ENCODE results near the gene GPR31. TPM values are rescaled to one million over a fixed set of nuclear protein-coding genes. Genes with fewer than 3 reads are reported as not detected.
"Not testable (repeated sequence)": the region's sequence is repeated elsewhere in the genome, so short reads cannot be mapped to it uniquely, and the experiment has no call there.

GPR31 gene
- not detected in 3 replicates for total RNA-seq (2021)
- Bru-seq, nascent RNA = not detected
- long read RNA-seq, experiment 1 = 0 reads
- long read RNA-seq, experiment 2 = 0 reads
- long read RNA-seq, experiment 3 = 0 reads

GRCh38 chr6:167157863-167158262, at the start of gene GPR31:
GPR31 (minus strand) TSS chr6:167157980; CDS start chr6:167157831, 149 bp downstream.
- H3K27me3 Mint-ChIP-seq (ENCODE audit: low read depth) = no peaks in the 10 kb centered on the region; the same call in 1 of the 2 replicates
- TF ChIP-seq USF1 (CRISPR knock-in tag; IDR thresholded peaks at IDR 0.05) = no peak
- TF ChIP-seq MLX (CRISPR knock-in tag; IDR thresholded peaks at IDR 0.05) = no peak
- TF ChIP-seq AFF4 (CRISPR knock-in tag; IDR thresholded peaks at IDR 0.05; ENCODE audit: borderline replicate concordance) = no peak
- no peak for TF ChIP-seq ERG (CRISPR knock-in tag; IDR thresholded peaks at IDR 0.05)
- TF ChIP-seq ZNF423 (CRISPR knock-in tag; IDR thresholded peaks at IDR 0.05) = no peak
- no peak for TF ChIP-seq USF2 (CRISPR knock-in tag; IDR thresholded peaks at IDR 0.05)
- no peak for TF ChIP-seq TP53 (CRISPR knock-in tag; IDR thresholded peaks at IDR 0.05)
- no peak for TF ChIP-seq NR1H2 (CRISPR knock-in tag; IDR thresholded peaks at IDR 0.05)
- H3K9me3 Mint-ChIP-seq = peaks cover 19% of the 10 kb centered on the region
- DNase-seq (ENCODE audit: low spot score) = no peak
- no peak within 1 kb of the TSS for H3K4me3 Mint-ChIP-seq
- peaks cover 39% of the 10 kb centered on the region for H3K4me1 Mint-ChIP-seq
- CTCF ChIA-PET = no interaction called here
- H3K36me3 Mint-ChIP-seq = peaks cover 16% of the 10 kb centered on the region
- no peak for ATAC-seq
- POLR2A ChIA-PET = no interaction called here
- H3K27ac Mint-ChIP-seq = no peak within 1 kb of the TSS

- Mint-ChIP-seq H3K27me3 (ENCODE audit: low read depth) (peaks cover 7% of the 10 kb centered on the region; the same call in 1 of the 2 replicates), H3K36me3 (no peaks in the 10 kb centered on the region), H3K4me3 (no peak overlapping the region), H3K9me3 (no peaks in the 10 kb centered on the region), H3K4me1 (peaks cover 18% of the 10 kb centered on the region), H3K27ac (no peak overlapping the region)
- no peak for ATAC-seq
- no peak for DNase-seq (ENCODE audit: low spot score)
- ChIA-PET CTCF (no interaction called here), POLR2A (no interaction called here)
- no peak for TF ChIP-seq ERG (CRISPR knock-in tag; IDR thresholded peaks at IDR 0.05)
- no peak for TF ChIP-seq IRF2 (CRISPR knock-in tag; IDR thresholded peaks at IDR 0.05; ENCODE audit: borderline replicate concordance, low read depth)
- no peak for TF ChIP-seq ZNF219 (CRISPR knock-in tag; IDR thresholded peaks at IDR 0.05; ENCODE audit: borderline replicate concordance)
- no peak for TF ChIP-seq TCF7 (CRISPR knock-in tag; IDR thresholded peaks at IDR 0.05; ENCODE audit: low read depth)
- no peak for TF ChIP-seq MLX (CRISPR knock-in tag; IDR thresholded peaks at IDR 0.05)
- no peak for TF ChIP-seq NFATC4 (CRISPR knock-in tag; IDR thresholded peaks at IDR 0.05)
- no peak for TF ChIP-seq ZBTB21 (CRISPR knock-in tag; IDR thresholded peaks at IDR 0.05; ENCODE audit: borderline replicate concordance)
- TF ChIP-seq EMX1 (CRISPR knock-in tag; IDR thresholded peaks at IDR 0.05) = no peak
- TF ChIP-seq ATF3 (CRISPR knock-in tag; conservative IDR thresholded peaks at IDR 0.05) = no peak
- TF ChIP-seq JUN (CRISPR knock-in tag; IDR thresholded peaks at IDR 0.05) = no peak
- no peak for TF ChIP-seq ZMAT4 (CRISPR knock-in tag; IDR thresholded peaks at IDR 0.05)
- no peak for TF ChIP-seq ZNF138 (CRISPR knock-in tag; conservative IDR thresholded peaks at IDR 0.05)
- no peak for TF ChIP-seq MXD4 (CRISPR knock-in tag; IDR thresholded peaks at IDR 0.05; ENCODE audit: borderline replicate concordance)
- TF ChIP-seq FOXK1 (CRISPR knock-in tag; IDR thresholded peaks at IDR 0.05) = no peak
- no peak for TF ChIP-seq E2F1 (CRISPR knock-in tag; IDR thresholded peaks at IDR 0.05)
Measured at GRCh38 chr6:167207527-167207926, 49.7 kb upstream of the GPR31 start.

- peaks cover 17% of the 10 kb centered on the region for H3K4me1 Mint-ChIP-seq
- H3K27ac Mint-ChIP-seq; CTCF ChIA-PET; H3K4me3 Mint-ChIP-seq; H3K36me3 Mint-ChIP-seq; ATAC-seq; DNase-seq (ENCODE audit: low spot score); POLR2A ChIA-PET; H3K9me3 Mint-ChIP-seq; H3K27me3 Mint-ChIP-seq (ENCODE audit: low read depth): not testable (repeated sequence)
Measured at GRCh38 chr6:167205316-167205715, 47.5 kb upstream of the GPR31 start.
